Gastrocnemius medialis (tissue), 4 donors: Measurements from ENCODE around the gene HSPA6.
"Not testable (repeated sequence)": the region's sequence is repeated elsewhere in the genome, so short reads cannot be mapped to it uniquely, and the experiment has no call there.

ENCODE experiments used
- CTCF ChIP-seq, 5 experiments: fragments of 450-650 bp in 3 of 5; fragments of 200-600 bp in 2 of 5; sonication (generic) in 2 of 5; IDR thresholded peaks in 4 of 5; conservative IDR thresholded peaks in 1 of 5; 1 replicate in 4 of 5; 2 replicates in 1 of 5; pipeline ENCODE4 v1.5.1; 2016 to 2019; ENCODE audit warnings: antibody characterized with exemption in 5 of 5, mild to moderate bottlenecking in 3 of 5, moderate library complexity in 3 of 5
- POLR2A ChIP-seq, 2 donors: fragments of 450-650 bp; IDR thresholded peaks; one replicate each; pipeline ENCODE4 v1.6.1; 2017; ENCODE audit warnings: antibody characterized with exemption in 2 of 2, mild to moderate bottlenecking in 2 of 2, moderate library complexity in 2 of 2

DNA sequence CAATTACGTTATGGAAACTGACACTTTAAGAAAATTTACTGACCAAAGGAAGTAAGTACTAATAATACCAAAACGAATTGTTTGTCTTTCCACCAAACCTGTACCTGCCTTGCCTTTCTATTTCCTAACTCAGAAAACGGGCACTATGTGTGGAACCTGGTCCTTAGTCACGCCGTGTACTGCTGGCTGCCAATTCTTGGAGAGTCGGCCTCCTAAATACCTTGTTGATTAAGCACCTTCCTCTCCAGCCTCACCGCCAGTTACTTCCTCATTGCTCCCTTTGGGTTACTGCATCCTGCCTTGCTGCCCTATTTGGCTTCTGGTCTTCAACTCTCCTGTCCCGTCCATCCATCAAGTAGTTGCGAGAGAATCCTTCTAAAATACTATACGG, 16.2 kb downstream of the HSPA6 start:
- TF ChIP-seq CTCF (IDR thresholded peaks at IDR 0.05 in 4 of 5, conservative IDR thresholded peaks at IDR 0.05 in 1 of 5); POLR2A (IDR thresholded peaks at IDR 0.05): not testable (repeated sequence)
